ENCODE results near the gene VDAC1.
"Not testable (repeated sequence)": the region's sequence is repeated elsewhere in the genome, so short reads cannot be mapped to it uniquely, and the experiment has no call there.

Gene VDAC1

GRCh38 chr5:133994297-133994989, 10.3 kb downstream of the VDAC1 start:
- DNase-seq: no peak

GRCh38 chr5:133993185-133993936, 11.4 kb downstream of the VDAC1 start:
- no peak for DNase-seq

- DNase-seq: no peak
Observed at GRCh38 chr5:133992429-133993155, 12.2 kb downstream of the VDAC1 start.

GRCh38 chr5:133991171-133991910, 13.4 kb downstream of the VDAC1 start:
- DNase-seq: no peak

- no peak for DNase-seq
Observed at GRCh38 chr5:133990396-133990795, 14.4 kb downstream of the VDAC1 start.

GRCh38 chr5:133985540-133986180, 19.1 kb downstream of the VDAC1 start:
- no peak for DNase-seq

DNA sequence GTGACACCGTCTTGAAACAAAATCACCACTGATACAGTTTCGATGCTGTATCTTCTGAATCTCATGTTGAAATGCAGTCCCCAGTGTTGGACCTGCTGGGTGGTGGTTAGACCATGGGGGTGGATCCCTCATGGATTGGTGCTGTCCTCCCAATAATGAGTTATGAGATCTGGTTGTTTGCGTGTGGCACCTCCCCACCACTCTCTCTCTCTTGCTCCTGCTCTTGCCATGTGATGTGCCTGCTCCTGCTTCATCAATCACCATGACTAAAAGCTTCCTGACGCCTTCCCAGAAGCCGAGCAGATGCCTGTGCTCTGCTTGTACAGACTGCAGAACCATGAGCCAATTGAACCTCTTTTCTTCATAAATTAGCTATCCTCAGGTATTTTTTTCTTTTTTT, 21.1 kb downstream of the VDAC1 start:
- DNase-seq: no peak

DNA sequence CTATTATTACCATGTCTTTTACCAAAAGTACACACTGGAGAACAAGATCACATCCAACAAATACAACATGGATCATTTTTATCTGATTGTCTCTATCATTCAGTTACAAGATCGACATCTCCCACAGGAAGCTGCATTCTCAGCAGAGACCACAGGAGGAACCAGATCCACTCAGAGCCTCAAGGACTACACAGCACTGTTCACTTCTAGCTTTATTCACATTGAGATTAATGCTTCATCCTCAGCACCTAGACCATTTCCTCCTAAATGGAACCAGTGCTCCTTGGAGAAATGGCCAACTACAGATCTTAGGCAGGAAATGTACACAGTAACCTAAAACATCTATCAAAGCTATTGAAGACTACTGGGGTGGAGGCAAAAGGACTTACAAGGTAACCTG, 23.1 kb downstream of the VDAC1 start:
- DNase-seq: no peak

DNA sequence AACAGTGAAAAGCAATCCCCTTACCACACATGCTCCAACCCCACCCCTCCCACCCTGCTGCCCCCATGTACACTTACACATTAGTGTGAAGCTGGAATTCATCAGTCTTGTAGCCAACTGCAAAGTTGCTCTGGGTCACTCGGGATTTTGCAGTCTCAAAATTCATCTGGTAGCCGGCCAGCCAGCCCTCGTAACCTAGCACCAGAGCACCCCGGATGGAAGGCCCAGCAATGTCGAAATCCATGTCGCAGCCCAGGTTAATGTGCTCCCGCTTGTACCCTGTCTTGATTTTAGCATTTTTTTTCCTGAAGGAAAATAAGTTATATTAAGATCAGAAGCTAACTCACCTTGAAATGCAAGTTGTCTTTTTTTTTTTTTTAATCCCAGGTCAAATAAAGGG, 24.1 kb downstream of the VDAC1 start:
- no peak for DNase-seq

- no peak for DNase-seq
Observed at GRCh38 chr5:133978943-133979342, 25.8 kb downstream of the VDAC1 start.

- no peak for DNase-seq
Observed at GRCh38 chr5:133977858-133978257, 26.9 kb downstream of the VDAC1 start.

DNA sequence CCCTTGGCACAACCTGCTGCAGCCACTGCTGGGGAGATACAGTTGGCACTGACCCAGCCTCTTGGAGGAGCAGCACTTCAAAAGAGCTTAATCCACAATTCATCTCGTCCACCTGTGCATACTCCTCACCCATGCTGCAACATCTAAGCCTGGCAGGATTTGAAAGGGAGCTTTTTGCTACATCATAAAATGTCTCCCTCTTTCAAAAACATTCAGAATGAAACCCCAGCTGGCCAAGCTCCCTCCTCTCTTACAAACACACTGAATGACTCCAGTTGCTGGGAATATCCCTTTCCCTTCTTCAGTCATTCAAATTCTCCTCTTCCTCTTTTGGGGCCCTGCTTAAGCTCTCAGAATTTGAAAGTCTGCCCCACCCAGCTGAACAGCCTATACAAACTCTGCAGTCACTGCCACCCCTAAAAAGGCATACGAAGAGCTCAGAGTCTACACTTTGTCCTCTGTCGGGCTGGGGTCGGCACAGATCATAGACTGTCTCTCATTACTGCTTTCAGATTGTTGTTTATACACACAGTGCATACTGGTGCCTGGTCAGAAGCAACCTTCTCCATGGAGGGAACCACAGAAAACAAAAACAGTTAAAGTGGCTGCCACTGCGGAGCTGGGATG, 27.5 kb downstream of the VDAC1 start:
- DNase-seq: no peak

DNA sequence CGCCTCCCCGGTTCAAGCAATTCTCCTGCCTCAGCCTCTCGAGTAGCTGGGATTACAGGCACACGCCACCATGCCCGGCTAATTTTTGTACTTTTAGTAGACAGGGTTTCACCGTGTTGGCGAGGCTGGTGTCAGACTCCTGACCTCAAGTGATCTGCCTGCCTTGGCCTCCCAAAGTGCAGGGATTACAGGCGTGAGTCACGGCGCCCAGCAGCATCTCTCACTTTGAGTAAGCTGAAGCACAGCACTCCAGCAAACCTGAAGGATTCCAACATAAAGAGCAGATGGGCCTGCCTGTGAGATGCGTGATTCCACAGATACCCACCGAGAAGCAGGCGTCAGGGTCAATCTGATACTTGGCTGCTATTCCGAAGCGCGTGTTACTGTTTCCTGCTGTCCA, 29.2 kb downstream of the VDAC1 start:
- DNase-seq: not testable (repeated sequence)

GRCh38 chr5:133974142-133974541, 30.6 kb downstream of the VDAC1 start:
- DNase-seq: no peak

GRCh38 chr5:133970325-133970909, 34.4 kb downstream of the VDAC1 start:
- DNase-seq: no peak

GRCh38 chr5:133969654-133970324, 35.0 kb downstream of the VDAC1 start:
- DNase-seq: peak; percentile 27

GRCh38 chr5:133968204-133968980, 36.4 kb downstream of the VDAC1 start, which contains the start of gene C5orf15:
TSS of gene C5orf15 (minus strand) at chr5:133968625. CDS start at chr5:133968584, 41 bp downstream.
- DNase-seq: peak; percentile 97

DNA sequence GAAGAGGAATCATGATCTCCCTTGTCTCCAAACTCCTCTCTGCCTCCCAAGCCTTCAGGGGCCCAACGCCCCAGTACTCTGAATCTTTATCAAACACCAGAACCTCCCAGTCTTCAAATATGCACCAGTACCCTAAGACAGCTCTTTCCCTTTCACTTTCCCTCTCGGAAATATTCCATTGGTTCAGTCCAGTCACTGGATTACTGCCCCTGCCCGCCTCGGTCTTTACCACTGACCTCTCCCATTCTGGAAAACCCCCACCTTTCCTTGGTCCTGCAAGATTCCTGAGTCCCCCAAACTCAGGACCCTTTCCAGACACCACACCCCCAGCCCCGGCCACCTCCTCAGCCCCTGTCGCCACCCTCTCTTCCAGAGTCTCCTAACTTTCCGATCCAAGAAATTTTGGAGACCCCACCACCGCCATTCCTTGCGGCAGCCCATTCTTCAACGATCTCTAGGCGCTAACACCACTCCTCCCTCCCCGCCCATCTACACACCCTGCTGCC, 37.0 kb downstream of the VDAC1 start:
- peak; percentile 80 for DNase-seq

DNA sequence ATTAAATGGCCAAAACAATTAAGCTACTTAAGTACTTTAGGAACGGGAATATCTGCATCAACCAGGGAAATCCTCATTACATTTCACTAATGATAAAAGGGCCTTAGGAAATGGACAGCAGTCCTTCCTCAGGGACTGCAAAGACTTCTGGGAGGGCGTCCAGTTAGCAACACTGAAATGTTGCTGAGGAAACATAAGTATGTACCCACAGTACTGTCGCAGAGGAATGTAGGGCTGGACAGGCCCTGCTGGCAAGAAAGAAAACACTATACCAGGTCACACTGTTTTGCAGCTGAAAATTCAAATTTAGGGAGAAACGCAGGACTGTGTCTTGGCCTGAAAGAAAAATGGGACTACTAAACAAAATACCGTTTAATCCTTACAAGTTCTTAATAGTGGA, 37.7 kb downstream of the VDAC1 start:
- no peak for DNase-seq

DNA sequence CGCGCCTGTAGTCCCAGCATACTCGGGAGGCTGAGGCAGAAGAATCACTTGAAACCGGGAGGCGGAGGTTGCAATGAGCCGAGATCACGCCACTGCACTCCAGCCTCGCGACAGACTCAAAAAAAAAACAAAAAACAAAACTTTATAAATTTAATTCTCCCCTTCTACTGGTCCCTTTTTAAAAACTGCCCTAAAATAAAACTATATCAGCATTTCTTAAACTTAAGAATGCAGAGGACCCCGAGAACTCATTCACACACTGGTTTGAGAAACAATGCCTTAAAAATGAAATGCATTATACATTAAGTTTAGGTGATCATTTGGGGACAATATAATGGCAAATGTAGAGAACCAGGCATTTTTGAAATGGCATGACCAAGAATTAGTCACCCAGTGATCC, 38.7 kb downstream of the VDAC1 start:
- DNase-seq: no peak

Data from OCI-M1 (cell line).